ENCODE measurements around the gene FBRSL1. TPM values are rescaled to one million over a fixed set of nuclear protein-coding genes. Genes with fewer than 3 reads are reported as not detected.

Gene FBRSL1
- total and polyA plus RNA-seq, 3 donors from 2014 or later, result 51.1 to 98.9 (median 88.3) TPM

- H3K36me3 ChIP-seq (ENCODE audit: low read depth, missing control alignments), result no peaks in the 10 kb centered on the region
- TF ChIP-seq POLR2A (IDR thresholded peaks at IDR 0.05), result no peak
- no peak for TF ChIP-seq CTCF (IDR thresholded peaks at IDR 0.05)
- intact Hi-C loops (cut with DNase I; ENCODE audit: low total_unique reads), result no loop called here
- DNase-seq, result no peak
- H3K4me1 ChIP-seq, result no peaks in the 10 kb centered on the region
- H3K9me3 ChIP-seq, result no peaks in the 10 kb centered on the region
- H3K4me3 ChIP-seq, result no peak overlapping the region
- WGBS, 2 donors, result 95 to 99% methylated on average over 9 to 11 of the region's 11 CpGs
- no peaks in the 10 kb centered on the region for H3K27me3 ChIP-seq
- no peak overlapping the region for H3K27ac ChIP-seq
Measured at GRCh38 chr12:132544498-132544897, 54.5 kb downstream of the FBRSL1 start.

GRCh38 chr12:132545164-132545953 is 55.4 kb downstream of the FBRSL1 start:
- H3K4me1 ChIP-seq, result no peaks in the 10 kb centered on the region
- 94 to 96% methylated on average over 21 to 26 of the region's 26 CpGs for WGBS, 2 donors
- no peaks in the 10 kb centered on the region for H3K27me3 ChIP-seq
- no peak for TF ChIP-seq POLR2A (IDR thresholded peaks at IDR 0.05)
- no peak overlapping the region for H3K4me3 ChIP-seq
- intact Hi-C loops (cut with DNase I; ENCODE audit: low total_unique reads), result no loop called here
- H3K36me3 ChIP-seq (ENCODE audit: low read depth, missing control alignments), result no peaks in the 10 kb centered on the region
- H3K9me3 ChIP-seq, result no peaks in the 10 kb centered on the region
- H3K27ac ChIP-seq, result no peak overlapping the region
- DNase-seq, result no peak

GRCh38 chr12:132545955-132546354 is 56.0 kb downstream of the FBRSL1 start:
- H3K4me3 ChIP-seq, result no peak overlapping the region
- H3K4me1 ChIP-seq, result no peaks in the 10 kb centered on the region
- intact Hi-C loops (cut with DNase I; ENCODE audit: low total_unique reads), result no loop called here
- no peaks in the 10 kb centered on the region for H3K36me3 ChIP-seq (ENCODE audit: low read depth, missing control alignments)
- no peak overlapping the region for H3K27ac ChIP-seq
- no peaks in the 10 kb centered on the region for H3K9me3 ChIP-seq
- no peak for DNase-seq
- 88 to 95% methylated on average over 3 to 13 of the region's 13 CpGs for WGBS, 2 donors
- no peaks in the 10 kb centered on the region for H3K27me3 ChIP-seq
- TF ChIP-seq CTCF (IDR thresholded peaks at IDR 0.05), result no peak
- no peak for TF ChIP-seq POLR2A (IDR thresholded peaks at IDR 0.05)

GRCh38 chr12:132546647-132547046 is 56.7 kb downstream of the FBRSL1 start:
- Histone ChIP-seq H3K27me3 (no peaks in the 10 kb centered on the region), H3K27ac (no peak overlapping the region), H3K4me1 (no peaks in the 10 kb centered on the region), H3K9me3 (no peaks in the 10 kb centered on the region), H3K36me3 (ENCODE audit: low read depth, missing control alignments) (no peaks in the 10 kb centered on the region), H3K4me3 (no peak overlapping the region)
- no peak for TF ChIP-seq POLR2A (IDR thresholded peaks at IDR 0.05)
- no peak for TF ChIP-seq CTCF (IDR thresholded peaks at IDR 0.05)
- intact Hi-C loops (cut with DNase I; ENCODE audit: low total_unique reads), result no loop called here
- no peak for DNase-seq
- WGBS, 2 donors, result 92% methylated on average over 18 to 19 of the region's 19 CpGs

GRCh38 chr12:132547205-132547740 is 57.3 kb downstream of the FBRSL1 start:
- Histone ChIP-seq H3K27me3 (no peaks in the 10 kb centered on the region), H3K36me3 (ENCODE audit: low read depth, missing control alignments) (no peaks in the 10 kb centered on the region), H3K4me1 (no peaks in the 10 kb centered on the region), H3K27ac (no peak overlapping the region), H3K9me3 (no peaks in the 10 kb centered on the region), H3K4me3 (no peak overlapping the region)
- WGBS, 2 donors, result 93 to 94% methylated on average over 10 to 21 of the region's 21 CpGs
- no peak for DNase-seq
- TF ChIP-seq CTCF (IDR thresholded peaks at IDR 0.05), result no peak
- TF ChIP-seq POLR2A (IDR thresholded peaks at IDR 0.05), result no peak
- intact Hi-C loops (cut with DNase I; ENCODE audit: low total_unique reads), result no loop called here
